GM12878 (cell line): ENCODE measurements around the gene FSTL4. TPM values are rescaled to one million over a fixed set of nuclear protein-coding genes. Genes with fewer than 3 reads are reported as not detected.

ENCODE experiments used
- ATAC-seq: fragments of 200-7000 bp; cut with Tn5 transposase; 3 replicates; pipeline ENCODE4 v1.9.1; 2020; ENCODE audit warnings: mild to moderate bottlenecking, moderate library complexity
- BruUV-seq: library from RNA; stranded (reverse); fragments of 400-500 nt; replicated peaks from 2 replicates; lab custom pipeline; 2021; lab: Mats Ljungman, UMichigan
- CTCF ChIA-PET: fragments of 300-600 bp; sonication (Branson Sonifier 250); formaldehyde crosslinking; extraction: SDS; loops from one replicate; lab custom pipeline; 2021; ENCODE audit warnings: inconsistent platforms; lab: Yijun Ruan, JAX
- POLR2A ChIA-PET: fragments of 350-600 bp; formaldehyde crosslinking; extraction: SDS; loops from one replicate; lab custom pipeline; 2021; ENCODE audit warnings: inconsistent platforms; lab: Charles Lee
- RAD21 ChIA-PET: fragments of 300-600 bp; sonication (Branson Sonifier 250); formaldehyde crosslinking; loops from one replicate; lab custom pipeline; 2023; ENCODE audit warnings: antibody characterized with exemption; ENCODE audit not compliant: unreplicated experiment; lab: Charles Lee
- SMC1A ChIA-PET: fragments of 300-600 bp; sonication (Branson Sonifier 250); formaldehyde crosslinking; loops from one replicate; lab custom pipeline; 2023; ENCODE audit not compliant: unreplicated experiment, uncharacterized antibody; lab: Charles Lee
- DNase-seq: peaks from one replicate; pipeline ENCODE4 v3.0.0-alpha.2; 2011; ENCODE audit warnings: low read depth, low spot score
- FAIRE-seq: peaks from 3 replicates; lab custom pipeline; 2011; peaks lifted over from hg19 to GRCh38; lab: Jason Lieb, UNC
- H2AFZ ChIP-seq: 2 replicates; pipeline ENCODE4 v1.6.0; 2011; ENCODE audit warnings: low read depth, low read length, control low read depth; ENCODE audit not compliant: control insufficient read depth
- H3K27ac ChIP-seq: 2 replicates; pipeline ENCODE4 v1.5.1; 2011; ENCODE audit warnings: control low read depth; ENCODE audit not compliant: control insufficient read depth, insufficient read depth
- H3K27me3 ChIP-seq, 2 experiments: replicated peaks in 1 of 2; 2 replicates each; pipeline versions ENCODE4 v1.6.0 to v1.6.1; 2011; ENCODE audit warnings: low read length in 1 of 2; ENCODE audit not compliant: control insufficient read depth in 2 of 2, insufficient read depth in 2 of 2
- H3K36me3 ChIP-seq, 2 experiments: 2 replicates each; pipeline ENCODE4 v1.5.1; 2011; ENCODE audit warnings: low read length in 1 of 2; ENCODE audit not compliant: control insufficient read depth in 2 of 2, insufficient read depth in 2 of 2
- H3K4me1 ChIP-seq: 2 replicates; pipeline ENCODE4 v1.6.1; 2011; ENCODE audit warnings: mild to moderate bottlenecking, low read length, moderate library complexity, mixed read lengths; ENCODE audit not compliant: control insufficient read depth, insufficient read depth
- H3K4me2 ChIP-seq: 2 replicates; pipeline ENCODE4 v1.6.0; 2011; ENCODE audit warnings: control low read depth; ENCODE audit not compliant: control insufficient read depth, insufficient read depth
- H3K4me3 ChIP-seq: fragments of 200-600 bp; sonication (generic); 2 replicates; pipeline ENCODE4 v1.5.1; 2016
- H3K79me2 ChIP-seq: 2 replicates; pipeline ENCODE4 v1.6.0; 2011; ENCODE audit warnings: low read length; ENCODE audit not compliant: control insufficient read depth, insufficient read depth
- H3K9ac ChIP-seq: 2 replicates; pipeline ENCODE4 v1.8.0; 2011; ENCODE audit warnings: low read length, control low read depth, mixed read lengths; ENCODE audit not compliant: control insufficient read depth, insufficient read depth
- H3K9me3 ChIP-seq: replicated peaks from 3 replicates; pipeline ENCODE4 v1.5.1; 2011; ENCODE audit warnings: mild to moderate bottlenecking, low read length; ENCODE audit not compliant: control insufficient read depth, insufficient read depth
- H4K20me1 ChIP-seq: 2 replicates; pipeline ENCODE4 v1.6.0; 2011; ENCODE audit not compliant: control insufficient read depth, insufficient read depth
- ATF7 ChIP-seq: fragments of 450-650 bp; IDR thresholded peaks from 2 replicates; pipeline ENCODE4 v1.6.1; 2016; ENCODE audit warnings: low read depth, mild to moderate bottlenecking
- CBX3 ChIP-seq: fragments of 200-600 bp; sonication (generic); IDR thresholded peaks from 2 replicates; pipeline ENCODE4 v1.6.1; 2016; ENCODE audit warnings: low read depth, borderline replicate concordance
- CEBPB ChIP-seq, 2 experiments: fragments of 150-350 bp in 1 of 2; IDR thresholded peaks; 2 replicates each; pipeline ENCODE4 v1.6.1; 2012 to 2014; ENCODE audit warnings: low read depth in 2 of 2, low read length in 2 of 2, borderline replicate concordance in 1 of 2, inconsistent platforms in 1 of 2
- CHD1 ChIP-seq: IDR thresholded peaks from 2 replicates; pipeline ENCODE4 v1.6.1; 2012; ENCODE audit warnings: low read depth, low read length, improper control_type of control experiment
- CREB1 ChIP-seq: IDR thresholded peaks from 2 replicates; pipeline ENCODE4 v1.6.1; 2012; ENCODE audit warnings: low read depth, mild to moderate bottlenecking, inconsistent platforms
- ESRRA ChIP-seq: IDR thresholded peaks from 2 replicates; pipeline ENCODE4 v1.6.1; 2012; ENCODE audit warnings: mild to moderate bottlenecking, low read length, improper control_type of control experiment
- IKZF1 ChIP-seq: fragments of 450-650 bp; conservative IDR thresholded peaks from 2 replicates; pipeline ENCODE4 v1.6.1; 2017; ENCODE audit warnings: antibody characterized with exemption, mild to moderate bottlenecking
- IRF4 ChIP-seq: IDR thresholded peaks from 2 replicates; pipeline ENCODE4 v1.6.1; 2011; ENCODE audit warnings: low read depth, low read length
- MYB ChIP-seq: fragments of 150-350 bp; IDR thresholded peaks from 2 replicates; pipeline ENCODE4 v1.6.1; 2014; ENCODE audit warnings: mild to moderate bottlenecking, low read depth, low read length, borderline replicate concordance
- PAX8 ChIP-seq: fragments of 450-650 bp; IDR thresholded peaks from 2 replicates; pipeline ENCODE4 v1.6.1; 2017; ENCODE audit warnings: mild to moderate bottlenecking, moderate library complexity
- RB1 ChIP-seq: fragments of 450-650 bp; formaldehyde crosslinking; IDR thresholded peaks from 2 replicates; pipeline ENCODE4 v1.6.1; 2017; ENCODE audit warnings: mild to moderate bottlenecking, borderline replicate concordance
- SP1 ChIP-seq: IDR thresholded peaks from one replicate; pipeline ENCODE4 v1.6.1; 2011; ENCODE audit warnings: low read depth, low read length
- SPI1 ChIP-seq: IDR thresholded peaks from 2 replicates; pipeline ENCODE4 v1.6.1; 2011; ENCODE audit warnings: low read depth, mild to moderate bottlenecking, low read length, moderate library complexity, borderline replicate concordance; ENCODE audit not compliant: insufficient read depth
- SREBF2 ChIP-seq: IDR thresholded peaks from 2 replicates; pipeline ENCODE4 v1.6.1; 2012; ENCODE audit warnings: mild to moderate bottlenecking, low read length
- YY1 ChIP-seq: IDR thresholded peaks from 2 replicates; pipeline ENCODE4 v1.6.1; 2011; ENCODE audit warnings: low read depth, mild to moderate bottlenecking, low read length
- WGBS: methylation state at CpG from one replicate; pipeline ENCODE4 v1.1.6; 2016; ENCODE audit warnings: low lambda C conversion rate; ENCODE audit not compliant: insufficient replicate concordance, insufficient coverage; ENCODE audit errors: missing lambda C conversion rate; 5-methylcytosine and 5-hydroxymethylcytosine counted together
- in situ Hi-C: fragments of 300-500 bp; cut with MboI; formaldehyde crosslinking; loops from 9 replicates; pipeline ENCODE4 v1.14.3; 2018; ENCODE audit warnings: mixed read lengths
- intact Hi-C: fragments of 100-400 bp; cut with micrococcal nuclease; formaldehyde crosslinking; loops from one replicate; pipeline ENCODE4 v1.14.2; 2022; ENCODE audit not compliant: unreplicated experiment
- polyA plus RNA-seq, 11 experiments: library from polyadenylated mRNA; depleted of rRNA in 4 of 11; unstranded in 6 of 11; stranded (reverse) in 5 of 11; fragments of >200 nt; fragmentation: Nextera tagmentation in 4 of 11; fragmentation: Illumina TruSeq in 1 of 11; extraction: Ambion mirVana in 4 of 11; extraction: Trizol in 1 of 11; gene quantifications; 1 replicate in 1 of 11; 2 replicates in 10 of 11; pipeline versions ENCODE4 v1.2.1 to v1.2.3, GENCODE V29; 2011 to 2016; ENCODE audit warnings: inconsistent platforms in 2 of 11, missing spikeins in 2 of 11, low read depth in 1 of 11
- total RNA-seq, 4 experiments: library from RNA; depleted of rRNA in 3 of 4; stranded (reverse); fragments of >200 nt in 3 of 4; fragmentation: Illumina TruSeq in 1 of 4; extraction: Trizol in 1 of 4; gene quantifications; 2 replicates each; pipeline versions ENCODE4 v1.2.1 to v1.2.3, GENCODE V29; 2013 to 2021
- TF ChIP-seq, protein P1 (sequence below): fragments of 450-650 bp; IDR thresholded peaks from 2 replicates; pipeline ENCODE4 v1.6.1; 2018; ENCODE audit warnings: mild to moderate bottlenecking, low read depth, moderate library complexity; ENCODE audit not compliant: partially characterized antibody
- TF ChIP-seq, protein P2 (sequence below): fragments of 450-650 bp; formaldehyde crosslinking; IDR thresholded peaks from 2 replicates; pipeline ENCODE4 v1.5.0; 2022; ENCODE audit warnings: mild to moderate bottlenecking, missing genetic modification characterization

Gene FSTL4
- total and polyA plus RNA-seq, 10 of the 15 experiments (the other 5 are each of a cell fraction or from before 2014, with no cell fraction given), result 0.01 to 0.79 (median 0.21) TPM; not detected in 6

- TF ChIP-seq YY1 (no peak), ESRRA (no peak), SP1 (no peak), ATF7 (no peak), IRF4 (no peak)
Measured at GRCh38 chr5:133298447-133298846, 313.9 kb downstream of the FSTL4 start (continued).

- Histone ChIP-seq H3K9ac (no peak overlapping the region), H3K36me3 (no peaks in the 10 kb centered on the region), H3K9me3 (no peaks in the 10 kb centered on the region), H3K27me3 (no peaks in the 10 kb centered on the region), H2AFZ (no peak overlapping the region), H3K4me2 (no peak overlapping the region), H3K4me3 (no peak overlapping the region), H4K20me1 (no peaks in the 10 kb centered on the region), H3K4me1 (no peaks in the 10 kb centered on the region), H3K27ac (no peak overlapping the region), H3K79me2 (no peaks in the 10 kb centered on the region)
- no peak for ATAC-seq
- ChIA-PET SMC1A (no interaction called here), CTCF (interaction anchor here (1.9 kb wide), 1 partner anchor 8 kb away, joined by 6 read pairs; no protein-coding TSS in a partner anchor), POLR2A (no interaction called here), RAD21 (interaction anchor here (1.2 kb wide), 1 partner anchor 19 kb away, joined by 4 read pairs; no protein-coding TSS in a partner anchor)
- no TSS peak for BruUV-seq
- no peak for DNase-seq
- intact Hi-C loops, result no loop called here
- FAIRE-seq, result no peak
- 45% methylated on average over 5 of the region's 5 CpGs for WGBS
- in situ Hi-C loops, result no loop called here
- TF ChIP-seq CBX3, result no peak
- no peak for TF ChIP-seq IKZF1
- no peak for TF ChIP-seq PAX8
- TF ChIP-seq CREB1, result no peak
- TF ChIP-seq RB1, result no peak
- TF ChIP-seq SPI1, result no peak
- TF ChIP-seq MYB, result no peak
- TF ChIP-seq SREBF2, result no peak
- TF ChIP-seq YY1, result no peak
- TF ChIP-seq CEBPB (IDR thresholded peaks at IDR 0.05; ENCODE audit: borderline replicate concordance in 1 of 2, low read depth in 2 of 2, low read length in 2 of 2), result no peak
- TF ChIP-seq, protein P1, sequence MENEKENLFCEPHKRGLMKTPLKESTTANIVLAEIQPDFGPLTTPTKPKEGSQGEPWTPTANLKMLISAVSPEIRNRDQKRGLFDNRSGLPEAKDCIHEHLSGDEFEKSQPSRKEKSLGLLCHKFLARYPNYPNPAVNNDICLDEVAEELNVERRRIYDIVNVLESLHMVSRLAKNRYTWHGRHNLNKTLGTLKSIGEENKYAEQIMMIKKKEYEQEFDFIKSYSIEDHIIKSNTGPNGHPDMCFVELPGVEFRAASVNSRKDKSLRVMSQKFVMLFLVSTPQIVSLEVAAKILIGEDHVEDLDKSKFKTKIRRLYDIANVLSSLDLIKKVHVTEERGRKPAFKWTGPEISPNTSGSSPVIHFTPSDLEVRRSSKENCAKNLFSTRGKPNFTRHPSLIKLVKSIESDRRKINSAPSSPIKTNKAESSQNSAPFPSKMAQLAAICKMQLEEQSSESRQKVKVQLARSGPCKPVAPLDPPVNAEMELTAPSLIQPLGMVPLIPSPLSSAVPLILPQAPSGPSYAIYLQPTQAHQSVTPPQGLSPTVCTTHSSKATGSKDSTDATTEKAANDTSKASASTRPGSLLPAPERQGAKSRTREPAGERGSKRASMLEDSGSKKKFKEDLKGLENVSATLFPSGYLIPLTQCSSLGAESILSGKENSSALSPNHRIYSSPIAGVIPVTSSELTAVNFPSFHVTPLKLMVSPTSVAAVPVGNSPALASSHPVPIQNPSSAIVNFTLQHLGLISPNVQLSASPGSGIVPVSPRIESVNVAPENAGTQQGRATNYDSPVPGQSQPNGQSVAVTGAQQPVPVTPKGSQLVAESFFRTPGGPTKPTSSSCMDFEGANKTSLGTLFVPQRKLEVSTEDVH, result no peak
- TF ChIP-seq, protein P2, sequence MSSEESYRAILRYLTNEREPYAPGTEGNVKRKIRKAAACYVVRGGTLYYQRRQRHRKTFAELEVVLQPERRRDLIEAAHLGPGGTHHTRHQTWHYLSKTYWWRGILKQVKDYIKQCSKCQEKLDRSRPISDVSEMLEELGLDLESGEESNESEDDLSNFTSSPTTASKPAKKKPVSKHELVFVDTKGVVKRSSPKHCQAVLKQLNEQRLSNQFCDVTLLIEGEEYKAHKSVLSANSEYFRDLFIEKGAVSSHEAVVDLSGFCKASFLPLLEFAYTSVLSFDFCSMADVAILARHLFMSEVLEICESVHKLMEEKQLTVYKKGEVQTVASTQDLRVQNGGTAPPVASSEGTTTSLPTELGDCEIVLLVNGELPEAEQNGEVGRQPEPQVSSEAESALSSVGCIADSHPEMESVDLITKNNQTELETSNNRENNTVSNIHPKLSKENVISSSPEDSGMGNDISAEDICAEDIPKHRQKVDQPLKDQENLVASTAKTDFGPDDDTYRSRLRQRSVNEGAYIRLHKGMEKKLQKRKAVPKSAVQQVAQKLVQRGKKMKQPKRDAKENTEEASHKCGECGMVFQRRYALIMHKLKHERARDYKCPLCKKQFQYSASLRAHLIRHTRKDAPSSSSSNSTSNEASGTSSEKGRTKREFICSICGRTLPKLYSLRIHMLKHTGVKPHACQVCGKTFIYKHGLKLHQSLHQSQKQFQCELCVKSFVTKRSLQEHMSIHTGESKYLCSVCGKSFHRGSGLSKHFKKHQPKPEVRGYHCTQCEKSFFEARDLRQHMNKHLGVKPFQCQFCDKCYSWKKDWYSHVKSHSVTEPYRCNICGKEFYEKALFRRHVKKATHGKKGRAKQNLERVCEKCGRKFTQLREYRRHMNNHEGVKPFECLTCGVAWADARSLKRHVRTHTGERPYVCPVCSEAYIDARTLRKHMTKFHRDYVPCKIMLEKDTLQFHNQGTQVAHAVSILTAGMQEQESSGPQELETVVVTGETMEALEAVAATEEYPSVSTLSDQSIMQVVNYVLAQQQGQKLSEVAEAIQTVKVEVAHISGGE, result no peak
- no peak for TF ChIP-seq CHD1
Measured at GRCh38 chr5:133297293-133297692, 315.0 kb downstream of the FSTL4 start.
